HG03432 (cell line): ENCODE measurements around the gene CTH.
"Not testable (repeated sequence)": the region's sequence is repeated elsewhere in the genome, so short reads cannot be mapped to it uniquely, and the experiment has no call there.

Experiments
- ATAC-seq: cut with Tn5 transposase; IDR thresholded peaks from one replicate; pipeline ENCODE4 v1.9.1; 2021; ENCODE audit warnings: mild to moderate bottlenecking, moderate library complexity; ENCODE audit not compliant: unreplicated experiment

CTH gene

GRCh38 chr1:70410604-70411359 is at the start of gene CTH:
TSS of gene CTH (plus strand) at chr1:70411268. CDS start at chr1:70411416, 148 bp downstream.
- peak; percentile 98 for ATAC-seq

GRCh38 chr1:70361727-70362398 is 49.2 kb upstream of the CTH start:
- no peak for ATAC-seq

GRCh38 chr1:70364439-70364838 is 46.6 kb upstream of the CTH start:
- ATAC-seq: no peak

GRCh38 chr1:70366425-70366952 is 44.6 kb upstream of the CTH start:
- ATAC-seq: not testable (repeated sequence)

- ATAC-seq: not testable (repeated sequence)
Observed at GRCh38 chr1:70366997-70367396, 44.1 kb upstream of the CTH start.

- ATAC-seq: not testable (repeated sequence)
Observed at GRCh38 chr1:70367397-70367796, 43.7 kb upstream of the CTH start.

- ATAC-seq: not testable (repeated sequence)
Observed at GRCh38 chr1:70371586-70371985, 39.5 kb upstream of the CTH start.

GRCh38 chr1:70372426-70372825 is 38.6 kb upstream of the CTH start:
- ATAC-seq: no peak

GRCh38 chr1:70373580-70373979 is 37.5 kb upstream of the CTH start:
- ATAC-seq: not testable (repeated sequence)

GRCh38 chr1:70376196-70376595 is 34.9 kb upstream of the CTH start:
- ATAC-seq: no peak

GRCh38 chr1:70382682-70383081 is 28.4 kb upstream of the CTH start:
- peak; percentile 84 for ATAC-seq

GRCh38 chr1:70383483-70383882 is 27.6 kb upstream of the CTH start:
- no peak for ATAC-seq

- no peak for ATAC-seq
Observed at GRCh38 chr1:70384542-70384941, 26.5 kb upstream of the CTH start.

- ATAC-seq: no peak
Observed at GRCh38 chr1:70385477-70385876, 25.6 kb upstream of the CTH start.

GRCh38 chr1:70386121-70386520 is 24.9 kb upstream of the CTH start:
- ATAC-seq: no peak

GRCh38 chr1:70387507-70387906 is 23.6 kb upstream of the CTH start:
- ATAC-seq: no peak

GRCh38 chr1:70392626-70393025 is 18.4 kb upstream of the CTH start:
- ATAC-seq: no peak

- no peak for ATAC-seq
Observed at GRCh38 chr1:70396607-70397006, 14.5 kb upstream of the CTH start.

- no peak for ATAC-seq
Observed at GRCh38 chr1:70397013-70397412, 14.1 kb upstream of the CTH start.

GRCh38 chr1:70400335-70400734 is 10.7 kb upstream of the CTH start:
- ATAC-seq: no peak

GRCh38 chr1:70401974-70402373 is 9.1 kb upstream of the CTH start:
- ATAC-seq: no peak

- ATAC-seq: no peak
Observed at GRCh38 chr1:70403759-70404158, 7.3 kb upstream of the CTH start.
